ENCODE measurements around the gene ATP9A. TPM values are rescaled to one million over a fixed set of nuclear protein-coding genes. Genes with fewer than 3 reads are reported as not detected.

ATP9A gene
- total RNA-seq, 1 donor from 2014 or later: 25.2 TPM

- Histone ChIP-seq H3K36me3 (peaks cover 5% of the 10 kb centered on the region), H3K4me3 (no peak overlapping the region), H3K27ac (replicated peaks) (no peak overlapping the region), H3K4me1 (peaks cover 4% of the 10 kb centered on the region), H3K27me3 (ENCODE audit: low read depth) (no peaks in the 10 kb centered on the region), H3K9me3 (replicated peaks) (no peaks in the 10 kb centered on the region)
- no peak for DNase-seq
- no peak for TF ChIP-seq CTCF (IDR thresholded peaks at IDR 0.05; ENCODE audit: borderline replicate concordance)
- intact Hi-C loops (cut with micrococcal nuclease): loop anchor here (5.0 kb wide), 1 partner anchor 223 kb away; no protein-coding TSS in a partner anchor
Observed at GRCh38 chr20:51595744-51596143, 172.4 kb downstream of the ATP9A start.

DNA sequence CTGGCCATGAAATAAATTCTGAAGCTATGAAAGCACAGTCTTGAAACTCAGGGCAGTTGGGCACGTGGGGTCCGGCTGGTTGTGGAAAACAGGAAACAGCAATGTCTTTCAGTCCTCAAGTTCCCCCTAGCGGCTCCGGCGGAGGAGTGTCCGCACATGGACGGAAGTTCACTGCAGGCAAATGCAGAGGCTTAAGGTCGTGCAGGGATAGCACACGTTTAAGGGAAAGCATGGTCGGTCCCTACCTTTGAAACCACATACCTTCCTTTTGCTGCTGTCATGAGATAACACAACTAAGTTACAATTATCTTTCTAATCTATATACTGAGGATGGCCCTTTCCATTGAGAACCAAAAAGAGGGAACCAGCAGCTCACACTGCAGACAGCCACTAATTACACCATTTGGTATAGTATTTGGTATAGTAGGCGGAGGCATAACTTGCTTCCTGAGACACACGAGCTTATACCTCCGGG, 173.1 kb downstream of the ATP9A start:
- Histone ChIP-seq H3K4me1 (peaks cover 4% of the 10 kb centered on the region), H3K9me3 (replicated peaks) (no peaks in the 10 kb centered on the region), H3K36me3 (peaks cover under 1% of the 10 kb centered on the region), H3K27me3 (ENCODE audit: low read depth) (no peaks in the 10 kb centered on the region), H3K27ac (replicated peaks) (no peak overlapping the region), H3K4me3 (peak overlapping the region; percentile 12)
- TF ChIP-seq CTCF (IDR thresholded peaks at IDR 0.05; ENCODE audit: borderline replicate concordance): peak; percentile 91
- intact Hi-C loops (cut with micrococcal nuclease): loop anchor here (5.0 kb wide), 1 partner anchor 223 kb away; no protein-coding TSS in a partner anchor
- peak; percentile 84 for DNase-seq

DNA sequence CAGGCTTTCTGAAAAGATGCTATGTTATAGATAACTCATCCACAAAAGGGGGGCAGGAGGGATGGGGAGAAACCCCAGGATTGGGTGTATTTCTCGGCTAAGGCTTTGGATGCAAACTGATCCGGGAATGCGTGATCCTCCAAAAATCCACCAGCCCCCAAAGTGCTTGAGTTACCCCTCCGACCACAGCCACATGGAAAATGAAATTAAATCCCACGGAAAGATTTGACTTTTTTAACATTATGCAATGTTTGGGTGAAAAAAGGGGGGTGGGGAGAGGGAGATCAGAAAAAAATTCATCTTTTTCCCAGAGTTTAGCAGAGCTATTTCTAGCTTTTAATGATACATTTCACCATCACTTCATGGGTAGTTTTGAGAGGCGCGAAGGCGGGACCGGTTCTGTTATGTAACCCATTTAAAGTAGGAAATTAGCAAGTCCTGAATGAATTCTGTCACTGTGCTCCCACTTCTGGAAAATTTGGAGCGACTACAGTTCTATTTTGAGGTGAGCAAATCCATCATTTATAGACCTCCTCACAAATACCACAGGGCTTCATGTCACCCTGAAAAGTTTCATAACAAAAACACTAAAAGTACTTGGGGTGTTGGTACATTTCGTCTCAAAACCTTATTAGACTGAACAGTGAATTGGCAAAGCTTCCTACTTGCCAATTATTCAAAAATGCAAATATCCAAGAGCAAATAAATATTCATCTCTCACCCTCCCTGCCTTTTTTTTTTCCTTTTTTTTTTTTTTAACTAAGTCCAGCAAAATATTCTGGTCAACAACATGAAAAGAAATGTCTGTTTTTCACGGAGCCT, 173.7 kb downstream of the ATP9A start:
- peaks cover 4% of the 10 kb centered on the region for H3K4me1 ChIP-seq
- intact Hi-C loops (cut with micrococcal nuclease): loop anchor here (5.0 kb wide), 1 partner anchor 222 kb away; no protein-coding TSS in a partner anchor
- H3K27me3 ChIP-seq (ENCODE audit: low read depth): no peaks in the 10 kb centered on the region
- H3K9me3 ChIP-seq (replicated peaks): no peaks in the 10 kb centered on the region
- DNase-seq: no peak
- H3K27ac ChIP-seq (replicated peaks): peak overlapping the region; percentile 24
- peak overlapping the region; percentile 12 for H3K4me3 ChIP-seq
- TF ChIP-seq CTCF (IDR thresholded peaks at IDR 0.05; ENCODE audit: borderline replicate concordance): no peak
- no peaks in the 10 kb centered on the region for H3K36me3 ChIP-seq

- no peaks in the 10 kb centered on the region for H3K9me3 ChIP-seq (replicated peaks)
- intact Hi-C loops (cut with micrococcal nuclease): no loop called here
- H3K4me1 ChIP-seq: peaks cover 4% of the 10 kb centered on the region
- TF ChIP-seq CTCF (IDR thresholded peaks at IDR 0.05; ENCODE audit: borderline replicate concordance): no peak
- H3K4me3 ChIP-seq: no peak overlapping the region
- DNase-seq: no peak
- no peak overlapping the region for H3K27ac ChIP-seq (replicated peaks)
- H3K27me3 ChIP-seq (ENCODE audit: low read depth): no peaks in the 10 kb centered on the region
- H3K36me3 ChIP-seq: no peaks in the 10 kb centered on the region
Observed at GRCh38 chr20:51593584-51593983, 174.6 kb downstream of the ATP9A start.

DNA sequence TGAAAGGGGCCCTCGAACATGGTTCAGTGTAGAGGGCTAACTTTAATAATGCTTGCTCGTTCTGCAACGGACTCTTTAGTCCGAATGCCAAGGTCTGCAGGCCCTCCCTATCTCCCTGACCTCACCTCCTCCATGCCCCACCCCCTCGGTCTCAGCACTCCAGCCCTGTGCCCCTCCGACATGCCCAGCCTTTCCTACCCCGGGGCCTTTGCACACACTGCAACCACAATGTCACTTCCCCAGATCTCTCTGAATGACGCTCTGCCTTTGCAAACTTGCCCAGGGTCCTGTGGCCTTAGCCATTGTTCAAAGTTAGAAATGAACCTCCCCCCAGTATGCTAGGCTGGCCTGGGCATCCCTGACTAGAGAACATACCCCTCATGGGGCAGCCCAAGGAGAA, 175.6 kb downstream of the ATP9A start:
- no peaks in the 10 kb centered on the region for H3K27me3 ChIP-seq (ENCODE audit: low read depth)
- intact Hi-C loops (cut with micrococcal nuclease): no loop called here
- TF ChIP-seq CTCF (IDR thresholded peaks at IDR 0.05; ENCODE audit: borderline replicate concordance): no peak
- H3K36me3 ChIP-seq: no peaks in the 10 kb centered on the region
- H3K9me3 ChIP-seq (replicated peaks): no peaks in the 10 kb centered on the region
- H3K4me1 ChIP-seq: peaks cover 4% of the 10 kb centered on the region
- no peak for DNase-seq
- H3K4me3 ChIP-seq: no peak overlapping the region
- no peak overlapping the region for H3K27ac ChIP-seq (replicated peaks)
